NCI-H1930 (cell line): ENCODE data around the gene PRKAR1B.
"Not testable (repeated sequence)": the region's sequence is repeated elsewhere in the genome, so short reads cannot be mapped to it uniquely, and the experiment has no call there.

Source experiments
- DNase-seq, 2 experiments: peaks; one replicate each; lab custom pipeline; 2025; lab: John Stamatoyannopoulos, UW

PRKAR1B gene

GRCh38 chr7:621572-622285, 105.4 kb downstream of the PRKAR1B start:
- no peak for DNase-seq

- DNase-seq, result no peak
Observed at GRCh38 chr7:620885-621284, 106.2 kb downstream of the PRKAR1B start.

GRCh38 chr7:620056-620455, 107.0 kb downstream of the PRKAR1B start:
- no peak for DNase-seq

- DNase-seq, result no peak
Observed at GRCh38 chr7:619368-619840, 107.7 kb downstream of the PRKAR1B start.

GRCh38 chr7:618539-619367, 108.3 kb downstream of the PRKAR1B start:
- DNase-seq, result no peak

GRCh38 chr7:617614-618538, 109.2 kb downstream of the PRKAR1B start:
- no peak for DNase-seq

GRCh38 chr7:613442-614140, 113.5 kb downstream of the PRKAR1B start:
- DNase-seq, result no peak

- DNase-seq, result not testable (repeated sequence)
Observed at GRCh38 chr7:611837-612236, 115.2 kb downstream of the PRKAR1B start.

- no peak for DNase-seq
Observed at GRCh38 chr7:611281-611810, 115.7 kb downstream of the PRKAR1B start.

GRCh38 chr7:610531-611280, 116.4 kb downstream of the PRKAR1B start:
- no peak for DNase-seq

GRCh38 chr7:610141-610530, 116.9 kb downstream of the PRKAR1B start:
- no peak for DNase-seq

- no peak for DNase-seq
Observed at GRCh38 chr7:609365-609764, 117.7 kb downstream of the PRKAR1B start.

- no peak for DNase-seq
Observed at GRCh38 chr7:608954-609353, 118.1 kb downstream of the PRKAR1B start.

- DNase-seq, result no peak
Observed at GRCh38 chr7:608361-608760, 118.7 kb downstream of the PRKAR1B start.

- DNase-seq, result no peak
Observed at GRCh38 chr7:607938-608337, 119.1 kb downstream of the PRKAR1B start.

- no peak for DNase-seq
Observed at GRCh38 chr7:605661-606450, 121.2 kb downstream of the PRKAR1B start.

GRCh38 chr7:604884-605531, 122.1 kb downstream of the PRKAR1B start:
- no peak for DNase-seq

- no peak for DNase-seq
Observed at GRCh38 chr7:604001-604883, 122.8 kb downstream of the PRKAR1B start.
